ENCODE data around the gene VEGFB.
A peak's percentile ranks its signal among the peaks of the same experiment; 100 is the strongest.

Gene VEGFB

DNA sequence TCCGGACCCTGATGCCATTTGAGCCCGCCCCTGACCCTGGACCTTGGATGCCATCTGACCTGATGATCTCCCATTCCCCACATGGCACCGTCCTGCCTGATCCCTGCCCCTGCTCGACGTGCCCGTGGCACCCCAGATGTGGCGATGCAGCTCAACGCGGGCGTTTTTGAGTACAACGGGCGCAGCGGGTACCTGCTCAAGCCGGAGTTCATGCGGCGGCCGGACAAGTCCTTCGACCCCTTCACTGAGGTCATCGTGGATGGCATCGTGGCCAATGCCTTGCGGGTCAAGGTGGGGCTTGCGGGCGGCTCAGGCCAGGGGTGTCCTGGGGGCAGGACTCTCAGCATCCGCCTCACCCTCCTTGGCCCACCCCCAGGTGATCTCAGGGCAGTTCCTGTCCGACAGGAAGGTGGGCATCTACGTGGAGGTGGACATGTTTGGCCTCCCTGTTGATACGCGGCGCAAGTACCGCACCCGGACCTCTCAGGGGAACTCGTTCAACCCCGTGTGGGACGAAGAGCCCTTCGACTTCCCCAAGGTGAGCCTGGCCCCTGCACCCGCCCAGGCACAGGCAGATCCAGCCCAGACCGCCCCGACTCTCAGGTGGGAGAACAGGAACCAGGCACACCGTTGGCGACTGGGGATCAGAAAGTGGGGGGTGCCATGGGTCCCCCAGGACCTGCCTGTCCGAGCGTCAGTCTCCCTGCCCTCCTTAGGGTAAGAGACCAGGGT, 28.1 kb downstream of the VEGFB start:
- no peak for DNase-seq (ENCODE audit: low spot score)

DNA sequence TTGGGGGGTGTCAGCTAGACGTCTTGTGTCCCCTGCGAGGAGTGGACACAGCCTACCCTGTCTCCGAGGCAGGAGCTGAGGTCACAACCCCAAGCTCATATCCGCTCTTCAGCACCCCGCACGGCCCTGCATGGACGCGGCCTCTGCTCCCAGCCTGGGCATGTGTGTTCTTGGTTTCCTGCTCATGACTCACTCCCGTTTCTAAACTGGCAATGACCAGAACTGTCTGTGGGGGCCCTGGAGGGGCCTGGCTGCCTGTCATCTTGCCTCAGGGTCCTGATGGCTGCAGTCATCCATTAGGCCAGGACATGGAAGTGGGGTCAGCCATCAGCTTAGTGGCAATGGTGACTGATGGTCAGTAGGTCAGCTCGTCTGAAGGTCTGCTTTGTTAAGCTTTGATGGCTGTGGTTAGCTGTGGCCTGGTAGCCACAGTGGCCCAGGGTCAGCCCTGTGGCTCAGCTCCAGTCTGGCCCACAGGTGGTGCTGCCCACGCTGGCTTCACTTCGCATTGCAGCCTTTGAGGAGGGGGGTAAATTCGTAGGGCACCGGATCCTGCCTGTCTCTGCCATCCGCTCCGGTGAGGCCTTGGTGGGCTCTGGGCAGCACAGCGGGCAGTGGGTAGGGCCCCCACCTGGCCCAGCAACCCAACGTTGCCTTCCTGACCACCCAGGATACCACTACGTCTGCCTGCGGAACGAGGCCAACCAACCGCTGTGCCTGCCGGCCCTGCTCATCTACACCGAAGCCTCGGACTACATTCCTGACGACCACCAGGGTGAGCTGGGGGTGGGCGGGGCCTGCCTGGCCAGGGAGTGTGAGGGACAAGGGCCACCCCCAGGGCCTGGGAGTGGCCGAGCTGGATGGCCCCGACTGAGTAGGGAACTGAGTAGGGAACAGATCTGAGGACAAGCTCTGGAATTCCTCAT, 28.9 kb downstream of the VEGFB start:
- DNase-seq (ENCODE audit: low spot score): no peak

- DNase-seq (ENCODE audit: low spot score): no peak
These were observed 29.5 kb downstream of the VEGFB start for GRCh38 chr11:64263947-64264317.

DNA sequence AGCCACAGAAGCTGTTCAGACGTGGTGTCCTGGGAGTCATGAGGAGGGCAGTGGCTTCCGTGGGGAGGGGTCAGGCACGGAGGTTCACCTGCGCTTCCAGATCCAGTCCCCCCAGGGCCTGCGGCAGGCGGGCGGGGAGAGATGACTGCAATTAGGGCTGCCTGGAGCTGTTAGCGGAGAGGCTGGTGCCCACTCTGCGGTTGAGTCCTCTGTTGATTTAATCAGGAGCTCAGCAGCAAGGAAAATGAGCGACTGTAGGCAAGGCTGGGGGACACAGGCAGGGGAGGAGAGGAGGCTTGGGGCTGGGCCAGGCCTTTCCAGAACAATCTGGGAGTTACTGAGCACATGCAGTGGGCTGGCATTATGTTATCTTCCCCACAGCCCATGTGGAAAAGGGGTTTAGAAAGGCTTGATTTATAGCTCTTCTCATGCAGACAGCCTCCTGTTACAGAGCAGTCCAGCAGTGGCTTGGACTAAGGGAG, 30.0 kb downstream of the VEGFB start:
- DNase-seq (ENCODE audit: low spot score): no peak

- no peak for DNase-seq (ENCODE audit: low spot score)
These were observed 31.1 kb downstream of the VEGFB start for GRCh38 chr11:64265176-64266160.

DNA sequence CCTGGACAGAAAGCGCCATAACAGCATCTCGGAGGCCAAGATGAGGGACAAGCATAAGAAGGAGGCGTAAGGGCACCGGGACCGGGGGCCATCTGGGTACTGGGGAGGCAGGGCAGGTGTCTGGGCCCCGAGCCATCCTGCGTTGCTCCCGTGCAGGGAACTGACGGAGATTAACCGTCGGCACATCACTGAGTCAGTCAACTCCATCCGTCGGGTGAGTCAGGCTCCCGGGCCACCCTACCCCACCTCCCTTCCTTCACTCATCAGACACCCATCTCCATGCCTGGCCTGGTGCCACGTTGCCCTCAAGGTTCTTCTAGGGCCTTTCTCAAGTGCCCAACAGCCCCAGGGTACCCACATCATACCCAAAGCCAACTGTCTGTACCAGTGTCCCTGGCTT, 32.0 kb downstream of the VEGFB start:
- DNase-seq (ENCODE audit: low spot score): no peak

DNA sequence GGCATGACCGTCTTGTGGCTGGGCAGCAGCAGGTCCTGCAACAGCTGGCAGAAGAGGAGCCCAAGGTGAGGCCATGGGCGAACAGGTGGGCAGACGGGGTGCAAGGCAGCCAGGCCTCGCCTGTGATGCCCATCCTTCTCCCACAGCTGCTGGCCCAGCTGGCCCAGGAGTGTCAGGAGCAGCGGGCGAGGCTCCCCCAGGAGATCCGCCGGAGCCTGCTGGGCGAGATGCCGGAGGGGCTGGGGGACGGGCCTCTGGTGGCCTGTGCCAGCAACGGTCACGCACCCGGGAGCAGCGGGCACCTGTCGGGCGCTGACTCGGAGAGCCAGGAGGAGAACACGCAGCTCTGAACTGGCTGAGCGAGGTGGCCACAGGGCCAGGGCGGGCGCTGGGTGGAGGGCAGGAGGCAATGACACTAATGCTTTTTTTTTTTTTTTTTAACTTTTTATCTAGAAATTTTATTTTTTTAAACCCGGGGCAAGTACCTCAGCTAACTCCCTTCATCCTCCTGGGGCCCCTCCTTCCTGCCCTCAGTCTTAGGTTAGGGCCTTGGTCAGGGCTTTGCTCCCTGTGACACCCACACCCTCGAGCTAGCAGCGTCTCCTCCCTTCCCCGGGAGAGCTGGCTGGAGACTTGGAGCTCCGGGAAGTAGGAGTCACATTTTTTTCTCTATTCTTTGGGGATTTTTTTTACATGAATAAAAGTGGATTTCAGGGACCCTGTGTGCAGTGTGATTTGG, 33.0 kb downstream of the VEGFB start:
- DNase-seq (ENCODE audit: low spot score): no peak

- peak; percentile 19 for DNase-seq (ENCODE audit: low spot score)
These were observed 33.9 kb downstream of the VEGFB start for GRCh38 chr11:64268025-64268892.

DNA sequence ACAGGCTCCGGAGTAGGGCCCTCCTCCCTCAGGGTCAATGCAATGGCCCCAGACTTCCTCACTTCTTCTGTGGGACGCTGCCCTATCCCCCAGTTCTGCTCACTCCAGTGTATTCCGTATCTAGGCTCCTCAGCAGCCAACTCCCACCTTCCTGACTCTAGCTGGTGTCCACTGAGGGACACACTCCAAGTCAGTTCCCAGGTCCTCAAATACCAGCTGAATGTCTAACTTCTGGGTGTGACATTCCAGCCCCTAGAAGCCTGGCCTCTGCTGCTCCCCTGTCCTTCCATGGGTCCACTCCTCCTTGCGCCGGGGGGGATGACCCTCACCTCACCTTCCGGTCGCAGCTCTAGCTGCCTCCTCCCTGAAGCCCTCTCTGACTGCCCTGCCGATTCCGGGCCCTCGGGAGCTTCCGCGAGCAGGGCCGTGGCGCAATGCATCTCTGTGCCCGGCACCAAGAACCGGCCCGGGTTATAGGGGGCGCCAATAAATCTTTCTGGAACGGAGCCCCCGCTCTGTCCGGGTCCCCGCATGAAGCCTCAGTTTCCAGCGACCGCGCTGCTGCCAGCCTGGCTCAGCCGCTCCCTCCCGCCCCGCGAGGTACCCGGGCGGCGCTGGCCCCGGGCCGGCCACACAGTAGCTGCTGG, 34.6 kb downstream of the VEGFB start:
- DNase-seq (ENCODE audit: low spot score): peak; percentile 60

DNA sequence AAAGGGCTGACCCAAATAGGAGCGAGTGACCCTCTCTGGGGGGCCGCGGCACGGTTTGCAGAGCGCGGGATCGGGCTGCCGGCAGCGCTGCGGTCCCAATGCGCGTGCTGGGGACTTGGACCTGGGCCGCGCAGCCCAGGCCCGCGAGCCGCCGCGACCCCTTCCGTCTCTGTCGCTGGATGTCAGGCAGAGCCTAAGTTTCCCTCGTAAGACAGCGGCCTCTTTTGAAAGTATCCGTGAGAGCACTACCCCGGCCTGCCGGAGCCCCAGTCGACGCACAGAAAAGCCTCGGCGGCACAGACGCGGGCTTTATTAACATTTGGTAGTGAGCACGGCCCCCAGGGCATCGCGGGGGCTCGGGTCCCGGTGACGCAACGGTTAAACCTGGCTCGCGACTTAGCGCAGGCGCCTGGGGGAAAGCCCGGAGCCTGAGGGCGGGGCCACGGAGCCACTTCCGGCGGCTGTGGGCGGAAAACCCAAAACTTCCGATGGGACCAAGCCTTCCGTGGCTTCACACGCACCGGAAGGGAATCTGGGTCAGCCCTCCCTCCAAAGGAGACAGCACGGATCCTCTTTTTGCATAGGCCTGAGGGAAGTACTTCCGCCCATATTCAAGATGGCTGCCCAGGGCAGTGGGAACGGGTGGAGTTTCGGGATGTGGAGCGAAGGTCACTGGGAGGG, 35.3 kb downstream of the VEGFB start:
- DNase-seq (ENCODE audit: low spot score): peak; percentile 94

DNA sequence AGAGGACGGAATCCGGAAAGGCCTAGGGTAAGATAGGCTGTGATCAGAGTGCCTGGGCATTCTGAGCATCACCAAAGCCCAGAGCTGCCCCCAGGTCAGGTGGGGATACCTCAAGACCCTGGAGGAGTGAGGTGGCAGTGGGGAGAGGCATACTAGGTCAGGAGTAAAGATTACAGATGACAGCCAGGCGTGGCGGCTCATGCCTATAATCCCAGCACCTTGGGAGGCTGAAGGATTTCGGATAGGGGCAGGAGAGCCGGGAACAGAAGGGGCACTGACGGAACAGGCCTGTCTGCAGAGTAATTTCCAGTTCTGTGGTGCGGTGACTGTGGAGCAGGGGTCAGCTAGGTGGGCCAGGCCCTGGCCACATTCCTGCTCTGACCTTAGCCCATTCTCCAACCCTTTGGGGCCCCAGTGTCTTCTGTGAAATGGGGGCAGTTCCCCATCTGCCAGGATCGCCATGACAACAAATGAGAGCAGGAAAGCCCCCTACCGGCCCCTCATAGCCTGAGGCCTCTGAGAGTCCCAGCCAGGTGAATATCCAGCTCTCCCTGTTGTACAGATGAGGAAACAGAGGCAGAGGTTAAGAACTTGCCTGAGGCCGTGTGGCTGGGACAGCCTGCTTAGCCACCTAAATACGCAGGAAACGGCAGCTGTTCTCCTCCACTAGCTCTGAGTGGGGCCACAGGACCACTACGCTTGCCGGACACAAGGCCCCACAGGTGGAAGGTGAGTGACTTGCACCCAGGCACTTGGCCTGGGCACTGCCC, 40.8 kb downstream of the VEGFB start:
- DNase-seq (ENCODE audit: low spot score): no peak

DNA sequence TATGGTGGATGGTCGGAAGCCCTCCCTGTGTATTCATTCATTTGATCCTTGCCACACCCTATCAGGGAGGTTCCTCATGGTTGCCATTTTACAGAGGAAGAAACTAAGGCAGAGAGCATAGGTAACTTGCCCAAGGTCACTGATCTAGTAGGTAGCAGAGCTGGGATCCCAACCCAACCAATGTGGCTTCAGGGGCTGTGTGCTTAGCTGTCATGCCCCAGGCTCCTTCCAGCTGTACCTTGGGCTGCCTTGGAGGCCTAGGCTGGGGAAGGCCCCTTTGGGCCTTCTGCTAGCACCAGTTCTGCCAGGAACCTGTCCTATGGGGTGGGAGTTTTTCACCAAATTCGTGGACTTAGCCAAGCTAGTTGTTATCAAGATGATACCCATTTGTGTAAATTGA, 41.5 kb downstream of the VEGFB start:
- DNase-seq (ENCODE audit: low spot score): no peak

DNA sequence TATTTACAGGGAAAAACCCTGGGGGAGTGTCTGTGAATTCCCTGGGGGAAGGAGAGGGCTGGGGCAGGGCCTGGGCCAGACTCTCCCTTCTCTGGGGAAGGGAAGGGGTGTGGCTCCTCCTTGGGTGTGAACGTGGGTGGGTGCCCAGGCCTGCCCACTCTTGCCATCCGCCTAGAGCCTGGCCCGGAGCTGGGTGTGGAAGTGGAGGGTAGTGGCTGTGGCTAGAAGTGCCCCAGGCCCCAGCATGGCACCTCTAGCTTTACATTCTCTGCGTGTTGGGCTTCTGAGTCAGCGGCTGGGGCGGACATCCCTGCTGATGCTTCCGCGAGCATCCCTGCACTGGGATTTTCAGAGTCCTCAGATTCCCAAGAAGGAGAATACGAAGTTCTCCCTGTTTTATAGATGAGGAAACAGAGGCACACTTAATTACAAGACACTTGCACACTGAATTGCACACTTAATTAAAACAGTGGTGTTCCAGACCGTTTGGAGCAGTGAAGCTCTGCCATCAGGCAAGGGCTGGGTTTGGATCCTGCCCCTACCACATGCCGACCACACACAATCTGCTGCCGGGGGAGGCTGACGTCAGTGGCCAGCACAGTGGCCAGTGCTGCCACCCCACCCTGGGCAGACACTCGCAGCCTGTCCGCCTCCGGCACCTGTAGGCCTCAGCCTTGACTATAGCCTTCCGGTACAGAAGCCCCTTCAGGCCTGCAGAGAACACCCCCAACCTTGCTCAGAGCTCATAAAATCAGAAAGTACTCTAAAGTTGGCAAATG, 42.5 kb downstream of the VEGFB start:
- peak; percentile 79 for DNase-seq (ENCODE audit: low spot score)

GRCh38 chr11:64278576-64279190, 44.3 kb downstream of the VEGFB start:
- no peak for DNase-seq (ENCODE audit: low spot score)

DNA sequence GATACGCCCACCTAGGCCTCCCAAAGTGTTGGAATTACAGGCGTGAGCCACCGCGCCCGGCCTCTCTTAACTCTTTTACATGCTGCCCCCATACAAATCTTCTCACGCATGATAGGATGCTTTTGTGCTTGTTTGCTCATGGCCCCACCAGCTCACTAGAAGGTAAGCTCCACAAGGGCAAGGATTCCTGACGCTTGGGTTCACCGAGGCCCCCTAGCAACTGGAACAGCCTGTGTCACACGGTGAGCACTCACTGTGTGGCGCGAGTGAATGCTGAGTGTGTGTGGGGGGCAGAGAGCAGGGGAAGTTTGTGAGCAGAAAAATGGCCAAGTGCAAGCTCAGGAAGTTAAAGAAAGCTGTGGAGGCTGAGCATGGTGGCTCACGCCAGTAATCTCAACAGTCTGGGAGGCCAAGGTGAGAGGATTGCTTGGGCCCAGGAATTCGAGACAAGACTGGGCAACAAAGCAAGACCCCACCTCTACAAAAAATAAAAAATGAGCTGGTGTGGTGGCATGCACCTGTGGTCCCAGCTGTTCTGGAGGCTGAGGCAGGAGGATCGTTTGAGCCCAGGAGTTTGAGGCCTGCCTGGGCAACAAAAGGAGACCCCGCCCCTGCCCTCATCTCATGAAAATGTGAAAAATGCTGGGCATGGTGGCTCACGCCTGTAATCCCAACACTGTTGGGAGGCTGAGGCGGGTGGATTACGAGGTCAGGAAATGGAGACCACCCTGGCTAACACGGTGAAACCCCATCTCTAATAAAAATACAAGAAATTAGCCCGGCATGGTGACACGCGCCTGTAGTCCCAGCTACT, 47.8 kb downstream of the VEGFB start:
- no peak for DNase-seq (ENCODE audit: low spot score)

DNA sequence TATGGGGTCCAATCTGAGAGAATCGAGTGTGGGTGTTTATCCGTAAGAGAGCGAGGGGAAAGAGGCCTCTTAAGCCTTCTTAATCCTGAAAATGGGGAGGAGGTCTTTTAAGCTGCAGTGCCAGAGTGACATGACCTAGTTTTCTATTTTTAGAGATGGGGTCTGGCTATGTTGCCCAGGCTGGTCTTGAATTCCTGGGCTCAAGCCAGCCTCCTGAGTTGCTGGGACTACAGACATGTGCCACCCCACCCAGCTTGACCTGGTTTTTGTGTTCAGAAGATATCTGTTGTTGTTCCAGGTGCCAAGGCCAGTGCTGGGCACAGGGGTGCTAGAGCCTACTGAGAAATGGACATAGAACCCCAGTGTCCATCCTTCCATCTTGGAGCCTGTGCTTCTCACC, 48.7 kb downstream of the VEGFB start:
- DNase-seq (ENCODE audit: low spot score): no peak
